ENCODE measurements around the gene ACTR5. TPM values are rescaled to one million over a fixed set of nuclear protein-coding genes. Genes with fewer than 3 reads are reported as not detected.
A peak's percentile ranks its signal among the peaks of the same experiment; 100 is the strongest.

Gene ACTR5
- total and polyA plus RNA-seq, 2 donors (not counting 3 experiments of a cell fraction or from before 2014, with no cell fraction given): 8.8 to 11.3 TPM

- H3K27me3 ChIP-seq (ENCODE audit: control insufficient read depth in 2 of 2, insufficient read depth in 2 of 2, low read length in 2 of 2): no peaks in the 10 kb centered on the region
- H3K9ac ChIP-seq (replicated peaks; ENCODE audit: extremely low read depth, insufficient read depth, low read length): peak overlapping the region; percentile 41
- FAIRE-seq (no peak), DNase-seq (ENCODE audit: low read depth, low spot score) (no peak)
- no peak for TF ChIP-seq MYC (IDR thresholded peaks at IDR 0.05; ENCODE audit: low read depth, low read length)
- TF ChIP-seq FOS (IDR thresholded peaks at IDR 0.05; ENCODE audit: borderline replicate concordance, insufficient read depth, low read length): no peak
- no peak for TF ChIP-seq CTCF (IDR thresholded peaks at IDR 0.05; ENCODE audit: extremely low read depth in 1 of 2, insufficient read depth in 1 of 2, low read depth in 1 of 2, low read length in 2 of 2)
- TF ChIP-seq JUN (IDR thresholded peaks at IDR 0.05; ENCODE audit: borderline replicate concordance, insufficient read depth, insufficient read length, low read depth): no peak
- no peak for TF ChIP-seq POLR2AphosphoS5 (IDR thresholded peaks at IDR 0.05; ENCODE audit: insufficient read depth, low read depth, low read length)
- no peak for TF ChIP-seq POLR2A (IDR thresholded peaks at IDR 0.05; ENCODE audit: low read depth, low read length)
- TF ChIP-seq MAX (IDR thresholded peaks at IDR 0.05; ENCODE audit: insufficient read depth, insufficient read length): no peak
- no peak for TF ChIP-seq EZH2 (IDR thresholded peaks at IDR 0.05; ENCODE audit: borderline replicate concordance, low read depth, low read length, severe bottlenecking)
- TF ChIP-seq GATA2 (IDR thresholded peaks at IDR 0.05; ENCODE audit: insufficient read depth, insufficient read length, low read depth, low read length): no peak
- CTCF ChIA-PET: interaction anchor here (1.4 to 5.3 kb wide), 5 partner anchors 16 to 103 kb away, joined by 4 to 52 read pairs (median 24); partner anchors contain the start of gene SLC32A1
- peaks cover 2% of the 10 kb centered on the region in 2 experiments for H3K36me3 ChIP-seq (ENCODE audit: control insufficient read depth in 2 of 2, extremely low read depth in 1 of 2, insufficient read depth in 2 of 2, low read length in 2 of 2)
- H4K20me1 ChIP-seq (replicated peaks; ENCODE audit: control insufficient read depth, extremely low read depth, insufficient read depth, low read length): no peaks in the 10 kb centered on the region
- peak overlapping the region; percentile 62 for H3K4me2 ChIP-seq (ENCODE audit: insufficient read depth, low read length)
- H3K4me1 ChIP-seq (ENCODE audit: control insufficient read depth, extremely low read depth, insufficient read depth, low read length): peaks cover 6% of the 10 kb centered on the region
- no peaks in the 10 kb centered on the region for H3K9me3 ChIP-seq (replicated peaks; ENCODE audit: control insufficient read depth, insufficient read depth, low read length)
- POLR2A ChIA-PET: no interaction called here
- no TSS peak for BruUV-seq (replicated peaks)
- H3K27ac ChIP-seq (ENCODE audit: insufficient read depth, low read depth, low read length): peak overlapping the region; percentile 1
- H2AFZ ChIP-seq (ENCODE audit: low read depth, low read length): peak overlapping the region; percentile 89
- H3K9me1 ChIP-seq (replicated peaks; ENCODE audit: control insufficient read depth, extremely low read depth, insufficient read depth, low read length): no peaks in the 10 kb centered on the region
- peaks cover 2% of the 10 kb centered on the region for H3K79me2 ChIP-seq (ENCODE audit: control insufficient read depth, insufficient read depth, low read length)
- intact Hi-C loops (cut with micrococcal nuclease) (loop anchor here (1.0 to 5.0 kb wide), 5 partner anchors 18 to 298 kb away; partner anchors contain the start of genes DHX35 and PPP1R16B), dilution Hi-C loops (cut with MboI; ENCODE audit: extremely low pct_ligation_motif_present, low sequenced_read_pairs) (no loop called here)
- peak overlapping the region; percentile 26 to 86 (median 77) for H3K4me3 ChIP-seq (replicated peaks in 1 of 3; ENCODE audit: insufficient read depth in 1 of 3, low read depth in 1 of 3, low read length in 3 of 3)
Observed at GRCh38 chr20:38748861-38749149, 545 bp downstream of the ACTR5 start.
